Left lung (tissue), 10 donors: Measurements from ENCODE around the gene EPHB1. TPM values are rescaled to one million over a fixed set of nuclear protein-coding genes. Genes with fewer than 3 reads are reported as not detected.

Experiments
- ATAC-seq: fragments of 200-7000 bp; cut with Tn5 transposase; one replicate; pipeline ENCODE4 v1.9.1; 2020; ENCODE audit warnings: moderate library complexity
- DNase-seq, 4 donors: peaks; one replicate each; pipeline ENCODE4 v3.0.0-alpha.2; 2013 to 2020
- H3K27ac ChIP-seq, 2 donors: fragments of 200-600 bp; sonication (generic) in 1 of 2; one replicate each; pipeline versions ENCODE4 v1.5.0 to v1.8.0; 2020 to 2021
- H3K27me3 ChIP-seq, 2 donors: fragments of 200-600 bp; sonication (generic) in 1 of 2; one replicate each; pipeline versions ENCODE4 v1.5.0 to v1.8.0; 2020 to 2021
- H3K36me3 ChIP-seq, 2 donors: fragments of 200-600 bp; sonication (generic) in 1 of 2; one replicate each; pipeline versions ENCODE4 v1.5.0 to v1.8.0; 2020 to 2021
- H3K4me1 ChIP-seq, 2 donors: fragments of 200-600 bp; one replicate each; pipeline ENCODE4 v1.8.0; 2021
- H3K4me3 ChIP-seq, 2 donors: fragments of 200-600 bp; sonication (generic) in 1 of 2; one replicate each; pipeline versions ENCODE4 v1.5.0 to v1.8.0; 2020 to 2021; ENCODE audit warnings: mild to moderate bottlenecking in 1 of 2
- H3K9me3 ChIP-seq, 2 donors: fragments of 200-600 bp; sonication (generic) in 1 of 2; one replicate each; pipeline versions ENCODE4 v1.5.0 to v1.8.0; 2020 to 2021
- CTCF ChIP-seq, 2 donors: fragments of 200-600 bp; sonication (generic) in 1 of 2; IDR thresholded peaks; one replicate each; pipeline versions ENCODE4 v1.5.0 to v1.8.0; 2021; ENCODE audit warnings: antibody characterized with exemption in 2 of 2
- intact Hi-C, 2 donors: fragments of 100-400 bp; cut with DNase I; formaldehyde crosslinking; loops; one replicate each; pipeline versions ENCODE4 v1.11.2 to v1.14.2; 2022
- polyA plus RNA-seq, 6 donors: library from polyadenylated mRNA; unstranded; fragments of 120-200 nt; gene quantifications; one replicate each; pipeline ENCODE4 v1.2.1, GENCODE V29; 2013; ENCODE audit not compliant: insufficient read length in 6 of 6
- total RNA-seq, 2 donors: library from RNA; stranded (reverse); fragmentation: NEBNext Ultra II Directional; extraction: Animal tissue kit (Norgen Biotek cat#: 25700); gene quantifications; one replicate each; pipeline ENCODE4 v1.2.1, GENCODE V29; 2021
- donor health status: DM: no; HTN: yes; CAD: no.
- donor health status: DM: no; HTN: no; CAD: no.

The EPHB1 gene
- total and polyA plus RNA-seq, 8 donors, result 1.1 to 4.3 (median 2.7) TPM

GRCh38 chr3:134797057-134797740 lies 2.1 kb downstream of the EPHB1 start:
- DNase-seq, result no peak
- TF ChIP-seq CTCF (IDR thresholded peaks at IDR 0.05), result no peak
- no peak for ATAC-seq
- Histone ChIP-seq H3K36me3 (no peaks in the 10 kb centered on the region), H3K27ac (no peak overlapping the region), H3K9me3 (no peaks in the 10 kb centered on the region), H3K4me1 (peaks cover 14 to 27% of the 10 kb centered on the region in 2 donors), H3K4me3 (no peak overlapping the region), H3K27me3 (peaks cover 27 to 71% of the 10 kb centered on the region in 2 donors)
- intact Hi-C loops, result no loop called here

GRCh38 chr3:134797741-134798451 lies 2.8 kb downstream of the EPHB1 start:
- no peak for DNase-seq

GRCh38 chr3:134798681-134799311 lies 3.7 kb downstream of the EPHB1 start:
- no peak overlapping the region for H3K27ac ChIP-seq
- intact Hi-C loops, result no loop called here
- no peak for ATAC-seq

More at GRCh38 chr3:134797741-134798451, 2.8 kb downstream of the EPHB1 start:
- H3K36me3 ChIP-seq, result no peaks in the 10 kb centered on the region
- H3K4me3 ChIP-seq, result no peak overlapping the region
- TF ChIP-seq CTCF (IDR thresholded peaks at IDR 0.05), result no peak
- no peak overlapping the region for H3K27ac ChIP-seq
- peaks cover 27 to 71% of the 10 kb centered on the region in 2 donors for H3K27me3 ChIP-seq
- no peaks in the 10 kb centered on the region for H3K9me3 ChIP-seq
- no peak for ATAC-seq
- peaks cover 14 to 27% of the 10 kb centered on the region in 2 donors for H3K4me1 ChIP-seq
- intact Hi-C loops, result no loop called here

GRCh38 chr3:134799393-134799792 lies 4.3 kb downstream of the EPHB1 start:
- DNase-seq (no peak), ATAC-seq (no peak)
- intact Hi-C loops, result no loop called here
- TF ChIP-seq CTCF (IDR thresholded peaks at IDR 0.05), result no peak
- Histone ChIP-seq H3K4me1 (peaks cover 14 to 27% of the 10 kb centered on the region in 2 donors), H3K36me3 (no peaks in the 10 kb centered on the region), H3K9me3 (no peaks in the 10 kb centered on the region), H3K4me3 (no peak overlapping the region), H3K27me3 (peaks cover 27 to 61% of the 10 kb centered on the region in 2 donors), H3K27ac (no peak overlapping the region)

More at GRCh38 chr3:134798681-134799311, 3.7 kb downstream of the EPHB1 start:
- H3K9me3 ChIP-seq, result no peaks in the 10 kb centered on the region
- H3K4me3 ChIP-seq, result no peak overlapping the region
- TF ChIP-seq CTCF (IDR thresholded peaks at IDR 0.05), result no peak
- peaks cover 14 to 27% of the 10 kb centered on the region in 2 donors for H3K4me1 ChIP-seq
- DNase-seq, result no peak
- H3K27me3 ChIP-seq, result peaks cover 27 to 66% of the 10 kb centered on the region in 2 donors
- no peaks in the 10 kb centered on the region for H3K36me3 ChIP-seq
